Activated naive CD4-positive, alpha-beta T cell treated with anti-CD3 and anti-CD28 coated beads, Interleukin-2, amount 50 U/mL, for 16 hours (primary cell): ENCODE measurements around the gene CNTN2.
A peak's percentile ranks its signal among the peaks of the same experiment; 100 is the strongest.

Experiments used
- DNase-seq: peaks from one replicate; pipeline ENCODE4 v3.0.0-alpha.2; 2020

The CNTN2 gene

GRCh38 chr1:205074513-205074912, 31.5 kb downstream of the CNTN2 start:
- DNase-seq: no peak

GRCh38 chr1:205075642-205076155, 32.7 kb downstream of the CNTN2 start:
- no peak for DNase-seq

- no peak for DNase-seq
Observed at GRCh38 chr1:205076245-205076761, 33.3 kb downstream of the CNTN2 start.

GRCh38 chr1:205077158-205077933, 34.3 kb downstream of the CNTN2 start:
- DNase-seq: no peak

- DNase-seq: no peak
Observed at GRCh38 chr1:205077934-205078311, 34.9 kb downstream of the CNTN2 start.

- DNase-seq: no peak
Observed at GRCh38 chr1:205082431-205082830, 39.4 kb downstream of the CNTN2 start.

- no peak for DNase-seq
Observed at GRCh38 chr1:205084360-205084759, 41.3 kb downstream of the CNTN2 start, which contains the start of gene TMEM81. TMEM81 (minus strand) TSS chr1:205084460; CDS start chr1:205084320, 140 bp downstream.

GRCh38 chr1:205088341-205088740, 45.3 kb downstream of the CNTN2 start:
- DNase-seq: no peak

- DNase-seq: no peak
Observed at GRCh38 chr1:205091043-205091740, 48.2 kb downstream of the CNTN2 start.

GRCh38 chr1:205095422-205095821, 52.4 kb downstream of the CNTN2 start:
- no peak for DNase-seq

- no peak for DNase-seq
Observed at GRCh38 chr1:205098242-205098641, 55.2 kb downstream of the CNTN2 start.

- no peak for DNase-seq
Observed at GRCh38 chr1:205102404-205102803, 59.4 kb downstream of the CNTN2 start.

- DNase-seq: no peak
Observed at GRCh38 chr1:205107327-205107726, 64.3 kb downstream of the CNTN2 start.

- DNase-seq: no peak
Observed at GRCh38 chr1:205108464-205108863, 65.5 kb downstream of the CNTN2 start.

GRCh38 chr1:205109269-205109668, 66.3 kb downstream of the CNTN2 start:
- no peak for DNase-seq

- no peak for DNase-seq
Observed at GRCh38 chr1:205109711-205110110, 66.7 kb downstream of the CNTN2 start.

- DNase-seq: no peak
Observed at GRCh38 chr1:205111354-205111753, 68.3 kb downstream of the CNTN2 start.

- DNase-seq: no peak
Observed at GRCh38 chr1:205118752-205119151, 75.7 kb downstream of the CNTN2 start.

- peak; percentile 95 for DNase-seq
Observed at GRCh38 chr1:205121660-205122488, 78.9 kb downstream of the CNTN2 start, which contains the start of gene RBBP5. RBBP5 (minus strand) TSS chr1:205121978; CDS start chr1:205121873, 105 bp downstream.

- DNase-seq: no peak
Observed at GRCh38 chr1:205122489-205122882, 79.5 kb downstream of the CNTN2 start.

- no peak for DNase-seq
Observed at GRCh38 chr1:205124726-205125125, 81.7 kb downstream of the CNTN2 start.

GRCh38 chr1:205127646-205128045, 84.6 kb downstream of the CNTN2 start:
- no peak for DNase-seq
